ENCODE measurements around the gene SLC44A1. TPM values are rescaled to one million over a fixed set of nuclear protein-coding genes. Genes with fewer than 3 reads are reported as not detected.

Gene SLC44A1
- total RNA-seq, 1 donor from 2014 or later: 16.5 TPM

- DNase-seq (ENCODE audit: low read depth): no peak
- TF ChIP-seq CTCF (IDR thresholded peaks at IDR 0.05; ENCODE audit: insufficient read depth, low read length, poor library complexity, severe bottlenecking): no peak
- Histone ChIP-seq H3K4me3 (ENCODE audit: low read depth, low read length) (no peak overlapping the region), H3K27me3 (ENCODE audit: control insufficient read depth, insufficient read depth, low read length) (no peaks in the 10 kb centered on the region), H3K36me3 (ENCODE audit: control insufficient read depth, insufficient read depth, low read length) (no peaks in the 10 kb centered on the region)
These were observed 84.6 kb downstream of the SLC44A1 start for GRCh38 chr9:105328872-105329718.

- Histone ChIP-seq H3K4me3 (ENCODE audit: low read depth, low read length) (no peak overlapping the region), H3K36me3 (ENCODE audit: control insufficient read depth, insufficient read depth, low read length) (no peaks in the 10 kb centered on the region), H3K27me3 (ENCODE audit: control insufficient read depth, insufficient read depth, low read length) (no peaks in the 10 kb centered on the region)
- no peak for TF ChIP-seq CTCF (IDR thresholded peaks at IDR 0.05; ENCODE audit: insufficient read depth, low read length, poor library complexity, severe bottlenecking)
- no peak for DNase-seq (ENCODE audit: low read depth)
These were observed 85.2 kb downstream of the SLC44A1 start for GRCh38 chr9:105329719-105330062.

- no peaks in the 10 kb centered on the region for H3K27me3 ChIP-seq (ENCODE audit: control insufficient read depth, insufficient read depth, low read length)
- DNase-seq (ENCODE audit: low read depth): no peak
- no peak for TF ChIP-seq CTCF (IDR thresholded peaks at IDR 0.05; ENCODE audit: insufficient read depth, low read length, poor library complexity, severe bottlenecking)
- no peak overlapping the region for H3K4me3 ChIP-seq (ENCODE audit: low read depth, low read length)
- H3K36me3 ChIP-seq (ENCODE audit: control insufficient read depth, insufficient read depth, low read length): no peaks in the 10 kb centered on the region
These were observed 85.8 kb downstream of the SLC44A1 start for GRCh38 chr9:105330201-105330600.

GRCh38 chr9:105330755-105331154 is 86.3 kb downstream of the SLC44A1 start:
- TF ChIP-seq CTCF (IDR thresholded peaks at IDR 0.05; ENCODE audit: insufficient read depth, low read length, poor library complexity, severe bottlenecking): no peak
- Histone ChIP-seq H3K27me3 (ENCODE audit: control insufficient read depth, insufficient read depth, low read length) (no peaks in the 10 kb centered on the region), H3K4me3 (ENCODE audit: low read depth, low read length) (no peak overlapping the region), H3K36me3 (ENCODE audit: control insufficient read depth, insufficient read depth, low read length) (no peaks in the 10 kb centered on the region)
- DNase-seq (ENCODE audit: low read depth): no peak

- no peak for TF ChIP-seq CTCF (IDR thresholded peaks at IDR 0.05; ENCODE audit: insufficient read depth, low read length, poor library complexity, severe bottlenecking)
- no peaks in the 10 kb centered on the region for H3K36me3 ChIP-seq (ENCODE audit: control insufficient read depth, insufficient read depth, low read length)
- no peak overlapping the region for H3K4me3 ChIP-seq (ENCODE audit: low read depth, low read length)
- H3K27me3 ChIP-seq (ENCODE audit: control insufficient read depth, insufficient read depth, low read length): no peaks in the 10 kb centered on the region
- no peak for DNase-seq (ENCODE audit: low read depth)
These were observed 86.7 kb downstream of the SLC44A1 start for GRCh38 chr9:105331160-105331559.

- TF ChIP-seq CTCF (IDR thresholded peaks at IDR 0.05; ENCODE audit: insufficient read depth, low read length, poor library complexity, severe bottlenecking): no peak
- no peaks in the 10 kb centered on the region for H3K27me3 ChIP-seq (ENCODE audit: control insufficient read depth, insufficient read depth, low read length)
- H3K36me3 ChIP-seq (ENCODE audit: control insufficient read depth, insufficient read depth, low read length): no peaks in the 10 kb centered on the region
- DNase-seq (ENCODE audit: low read depth): no peak
- no peak overlapping the region for H3K4me3 ChIP-seq (ENCODE audit: low read depth, low read length)
These were observed 87.3 kb downstream of the SLC44A1 start for GRCh38 chr9:105331755-105332154.
